ENCODE results near the gene TTLL8.

TTLL8 gene

GRCh38 chr22:49968831-49969661 lies 89.1 kb downstream of the TTLL8 start:
- Histone ChIP-seq H3K4me2 (ENCODE audit: low read length) (no peak overlapping the region), H3K4me1 (ENCODE audit: control insufficient read depth, insufficient read depth, low read length) (peaks cover 39% of the 10 kb centered on the region), H3K9ac (ENCODE audit: low read depth, low read length) (no peak overlapping the region), H3K4me3 (ENCODE audit: low read length) (no peak overlapping the region), H3K27me3 (ENCODE audit: control insufficient read depth, insufficient read depth, low read length) (no peaks in the 10 kb centered on the region), H3K36me3 (ENCODE audit: insufficient read depth, low read length) (peaks cover 6% of the 10 kb centered on the region), H3K9me3 (replicated peaks; ENCODE audit: low read length) (no peaks in the 10 kb centered on the region)

Data from skeletal muscle satellite cell (primary cell).